ENCODE data around the gene SVOP.

- TF ChIP-seq CTCF (IDR thresholded peaks at IDR 0.05; ENCODE audit: control extremely low read depth in 1 of 3, insufficient read depth in 1 of 3, low read depth in 1 of 3, low read length in 3 of 3) = no peak
- TF ChIP-seq CBX5 (IDR thresholded peaks at IDR 0.05; ENCODE audit: low read depth, low read length) = no peak
These were observed 35.1 kb downstream of the SVOP start for GRCh38 chr12:108985750-108986149.
